Retinal pigment epithelial cell (primary cell): Measurements from ENCODE around the gene ZC3H7A.

Experiments
- DNase-seq: peaks from one replicate; pipeline ENCODE4 v3.0.0-alpha.2; 2010; ENCODE audit warnings: low read depth
- H3K4me3 ChIP-seq: 2 replicates; pipeline ENCODE4 v1.5.1; 2011; ENCODE audit warnings: mild to moderate bottlenecking, low read length, control low read depth, moderate library complexity
- CTCF ChIP-seq: conservative IDR thresholded peaks from 2 replicates; pipeline ENCODE4 v1.5.1; 2011; ENCODE audit warnings: low read depth, low read length, control low read depth, inconsistent platforms

Gene ZC3H7A

GRCh38 chr16:11719762-11720161, 77.3 kb downstream of the ZC3H7A start:
- DNase-seq = no peak
- no peak for TF ChIP-seq CTCF
- no peak overlapping the region for H3K4me3 ChIP-seq

GRCh38 chr16:11719171-11719570, 77.9 kb downstream of the ZC3H7A start:
- DNase-seq = no peak
- TF ChIP-seq CTCF = no peak
- no peak overlapping the region for H3K4me3 ChIP-seq

GRCh38 chr16:11717811-11718210, 79.2 kb downstream of the ZC3H7A start:
- DNase-seq = no peak
- no peak for TF ChIP-seq CTCF
- H3K4me3 ChIP-seq = no peak overlapping the region

GRCh38 chr16:11716336-11716735, 80.7 kb downstream of the ZC3H7A start:
- DNase-seq = no peak
- no peak overlapping the region for H3K4me3 ChIP-seq
- TF ChIP-seq CTCF = no peak

GRCh38 chr16:11715246-11715947, 81.7 kb downstream of the ZC3H7A start:
- DNase-seq = no peak
- no peak for TF ChIP-seq CTCF
- H3K4me3 ChIP-seq = no peak overlapping the region

GRCh38 chr16:11712122-11712521, 84.9 kb downstream of the ZC3H7A start:
- no peak overlapping the region for H3K4me3 ChIP-seq
- no peak for TF ChIP-seq CTCF
- no peak for DNase-seq

- no peak for TF ChIP-seq CTCF
- no peak for DNase-seq
- no peak overlapping the region for H3K4me3 ChIP-seq
Measured at GRCh38 chr16:11711662-11712061, 85.4 kb downstream of the ZC3H7A start.
